WTC11 (cell line): Measurements from ENCODE around the gene OR2H2. TPM values are rescaled to one million over a fixed set of nuclear protein-coding genes. Genes with fewer than 3 reads are reported as not detected.

Experiments
- ATAC-seq: fragments of 200-7000 bp; cut with Tn5 transposase; 2 replicates; pipeline ENCODE4 v1.10.0; 2021; ENCODE audit warnings: mild to moderate bottlenecking, moderate library complexity
- CTCF ChIA-PET: fragments of 300-600 bp; sonication (Branson Sonifier 250); formaldehyde crosslinking; loops from one replicate; lab custom pipeline; 2021; ENCODE audit warnings: antibody characterized with exemption; lab: Charles Lee
- POLR2A ChIA-PET: fragments of 350-600 bp; sonication (Branson Sonifier 250); formaldehyde crosslinking; loops from one replicate; lab custom pipeline; 2021; ENCODE audit warnings: antibody characterized with exemption; lab: Charles Lee
- DNase-seq: peaks from one replicate; pipeline ENCODE4 v3.0.0; 2021; ENCODE audit warnings: low spot score
- H3K27ac Mint-ChIP-seq: 2 replicates; pipeline ENCODE4 v1.8.0; 2021; ENCODE audit warnings: mixed read lengths
- H3K27me3 Mint-ChIP-seq: 2 replicates; pipeline ENCODE4 v1.8.0; 2021; ENCODE audit warnings: low read depth, mild to moderate bottlenecking, moderate library complexity, mixed read lengths
- H3K36me3 Mint-ChIP-seq: 2 replicates; pipeline ENCODE4 v1.8.0; 2021; ENCODE audit warnings: mixed read lengths
- H3K4me1 Mint-ChIP-seq: 2 replicates; pipeline ENCODE4 v1.8.0; 2022; ENCODE audit warnings: mixed read lengths
- H3K4me3 Mint-ChIP-seq: 2 replicates; pipeline ENCODE4 v1.8.0; 2021; ENCODE audit warnings: mild to moderate bottlenecking, moderate library complexity, mixed read lengths
- H3K9me3 Mint-ChIP-seq: 2 replicates; pipeline ENCODE4 v1.8.0; 2021; ENCODE audit warnings: mixed read lengths
- CREB1 ChIP-seq: sonication (generic); formaldehyde crosslinking; IDR thresholded peaks from 2 replicates; pipeline ENCODE4 v1.8.0; 2023; ENCODE audit warnings: mild to moderate bottlenecking, missing genetic modification reagents
- ETV6 ChIP-seq: sonication (generic); formaldehyde crosslinking; IDR thresholded peaks from 2 replicates; pipeline ENCODE4 v1.8.1; 2022; ENCODE audit warnings: mild to moderate bottlenecking, missing genetic modification reagents
- FOXK1 ChIP-seq: sonication (generic); formaldehyde crosslinking; IDR thresholded peaks from 2 replicates; pipeline ENCODE4 v1.8.0; 2022; ENCODE audit warnings: mild to moderate bottlenecking, moderate library complexity, missing genetic modification reagents
- GABPB1 ChIP-seq: sonication (generic); formaldehyde crosslinking; IDR thresholded peaks from 2 replicates; pipeline ENCODE4 v1.8.1; 2023; ENCODE audit warnings: mild to moderate bottlenecking, missing genetic modification reagents
- SMAD3 ChIP-seq: sonication (generic); formaldehyde crosslinking; IDR thresholded peaks from 2 replicates; pipeline ENCODE4 v1.8.0; 2022; ENCODE audit warnings: missing genetic modification reagents, mild to moderate bottlenecking, borderline replicate concordance
- ZNF317 ChIP-seq: sonication (generic); formaldehyde crosslinking; IDR thresholded peaks from 2 replicates; pipeline ENCODE4 v1.8.1; 2023; ENCODE audit warnings: low read depth, mild to moderate bottlenecking, moderate library complexity, missing genetic modification reagents, borderline replicate concordance
- total RNA-seq: library from RNA; stranded (reverse); gene quantifications from 3 replicates; pipeline ENCODE4 v1.2.3, GENCODE V29; 2021
- TF ChIP-seq, protein P1 (sequence below): sonication (generic); formaldehyde crosslinking; IDR thresholded peaks from 2 replicates; pipeline ENCODE4 v1.8.0; 2022; ENCODE audit warnings: mild to moderate bottlenecking, missing genetic modification reagents
- TF ChIP-seq, protein P2 (sequence below): sonication (generic); formaldehyde crosslinking; IDR thresholded peaks from 2 replicates; pipeline ENCODE4 v1.8.1; 2022; ENCODE audit warnings: mild to moderate bottlenecking, missing genetic modification reagents, moderate library complexity, borderline replicate concordance
- TF ChIP-seq, protein P3 (sequence below): sonication (generic); formaldehyde crosslinking; IDR thresholded peaks from 2 replicates; pipeline ENCODE4 v1.8.1; 2022; ENCODE audit warnings: low read depth, mild to moderate bottlenecking, moderate library complexity, missing genetic modification reagents, borderline replicate concordance
- TF ChIP-seq, protein P4 (sequence below): fragments of 250-450 bp; sonication (Bioruptor Pico); IDR thresholded peaks from 2 replicates; pipeline ENCODE4 v1.9.0; 2021; ENCODE audit warnings: mild to moderate bottlenecking
- TF ChIP-seq, protein P5 (sequence below): sonication (generic); formaldehyde crosslinking; conservative IDR thresholded peaks from 2 replicates; pipeline ENCODE4 v1.8.1; 2022; ENCODE audit warnings: mild to moderate bottlenecking, missing genetic modification reagents
- TF ChIP-seq, protein P6 (sequence below): sonication (generic); formaldehyde crosslinking; IDR thresholded peaks from 2 replicates; pipeline ENCODE4 v1.8.0; 2022; ENCODE audit warnings: mild to moderate bottlenecking, missing genetic modification reagents
- TF ChIP-seq, protein P7 (sequence below): sonication (generic); formaldehyde crosslinking; IDR thresholded peaks from 2 replicates; pipeline ENCODE4 v1.8.0; 2022; ENCODE audit warnings: mild to moderate bottlenecking, missing genetic modification reagents

OR2H2 gene
- total RNA-seq, 1 experiment from 2014 or later, result not detected

DNA sequence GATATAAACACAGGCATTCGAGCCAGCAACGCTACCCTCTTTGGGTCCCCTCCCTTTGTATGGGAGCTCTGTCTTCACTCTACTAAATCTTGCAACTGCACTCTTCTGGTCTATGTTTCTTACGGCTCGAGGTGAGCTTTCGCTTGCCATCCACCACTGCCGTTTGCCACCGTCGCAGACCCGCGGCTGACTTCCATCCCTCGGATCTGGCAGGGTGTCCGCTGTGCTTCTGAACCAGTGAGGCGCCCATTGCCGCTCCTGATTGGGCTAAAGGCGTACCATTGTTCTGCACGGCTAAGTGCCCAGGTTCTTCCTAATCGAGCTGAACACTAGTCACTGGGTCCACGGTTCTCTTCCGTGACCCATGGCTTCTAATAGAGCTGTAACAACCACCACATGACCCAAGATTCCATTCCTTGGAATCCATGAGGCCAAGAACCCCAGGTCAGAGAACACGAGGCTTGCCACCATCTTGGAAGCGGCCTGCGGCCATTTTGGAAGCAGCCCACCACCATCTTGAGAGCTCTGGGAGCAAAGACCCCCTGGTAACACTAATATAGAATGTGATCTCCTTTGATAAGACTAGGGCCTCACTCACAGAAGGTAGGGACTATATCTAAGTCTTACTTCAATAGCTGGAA, 26.4 kb upstream of the OR2H2 start:
- Mint-ChIP-seq H3K27me3 (peaks cover 99% of the 10 kb centered on the region), H3K27ac (no peak overlapping the region), H3K36me3 (peaks cover 7% of the 10 kb centered on the region), H3K9me3 (no peaks in the 10 kb centered on the region), H3K4me1 (peaks cover 43% of the 10 kb centered on the region)
- ChIA-PET CTCF (interaction anchor here (0.8 kb wide), 1 partner anchor 95 kb away, joined by 4 read pairs; no protein-coding TSS in a partner anchor), POLR2A (no interaction called here)
- no peak for DNase-seq
- no peak for ATAC-seq
- TF ChIP-seq SMAD3 (CRISPR knock-in tag), result no peak
- peak; percentile 52; the same call in 1 of the 2 replicates for TF ChIP-seq ZNF317 (CRISPR knock-in tag)
- TF ChIP-seq, protein P1, sequence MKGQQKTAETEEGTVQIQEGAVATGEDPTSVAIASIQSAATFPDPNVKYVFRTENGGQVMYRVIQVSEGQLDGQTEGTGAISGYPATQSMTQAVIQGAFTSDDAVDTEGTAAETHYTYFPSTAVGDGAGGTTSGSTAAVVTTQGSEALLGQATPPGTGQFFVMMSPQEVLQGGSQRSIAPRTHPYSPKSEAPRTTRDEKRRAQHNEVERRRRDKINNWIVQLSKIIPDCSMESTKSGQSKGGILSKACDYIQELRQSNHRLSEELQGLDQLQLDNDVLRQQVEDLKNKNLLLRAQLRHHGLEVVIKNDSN (CRISPR knock-in tag), result no peak
- TF ChIP-seq, all 79 proteins: peak for 1
- no peak overlapping the region for H3K4me3 Mint-ChIP-seq

DNA sequence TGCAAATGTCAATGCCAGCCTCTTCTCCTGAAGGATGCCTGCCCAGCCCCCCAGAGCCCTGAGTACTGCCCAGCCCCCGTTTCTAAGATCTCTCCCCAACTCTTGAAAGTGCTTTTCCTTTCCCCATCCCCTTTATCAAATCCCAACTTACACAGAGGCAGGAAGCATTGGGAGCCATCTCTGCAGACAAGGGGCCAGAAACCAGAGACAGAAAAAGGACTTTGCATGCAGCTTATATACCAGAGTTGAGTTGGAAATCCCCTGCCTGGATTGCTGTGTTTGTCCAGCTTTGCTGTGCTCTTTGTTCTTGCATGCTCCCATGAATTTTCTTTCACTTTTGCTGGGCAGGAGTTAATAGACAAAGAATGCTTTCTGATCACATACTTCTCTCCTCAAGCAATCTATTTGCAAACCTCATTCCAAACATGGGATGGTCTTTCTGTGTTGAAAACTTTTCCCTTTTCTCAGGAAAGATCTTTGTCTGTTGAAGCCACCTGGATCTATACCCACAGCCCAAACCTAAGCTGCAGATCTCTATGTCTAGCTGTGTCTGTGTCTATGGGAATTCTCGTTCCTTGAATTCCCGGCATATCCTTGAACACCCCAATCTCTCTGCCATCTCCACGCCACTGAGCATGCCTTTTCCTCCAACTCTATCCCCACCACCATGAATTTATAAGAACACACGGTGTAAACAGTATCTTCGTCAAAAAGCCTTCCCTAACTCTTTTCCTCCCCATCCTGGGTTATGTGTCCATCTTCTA, 25.2 kb upstream of the OR2H2 start, which contains the start of gene UBD:
Gene UBD (minus strand): TSS at position 209 of the 764 bp plus-strand sequence. CDS start 31 bp downstream, at position 178.
- DNase-seq (no peak), ATAC-seq (no peak)
- Mint-ChIP-seq H3K4me3 (no peak within 1 kb of the TSS), H3K4me1 (peaks cover 33% of the 10 kb centered on the region), H3K27me3 (peaks cover 87% of the 10 kb centered on the region), H3K36me3 (peaks cover 3% of the 10 kb centered on the region; the same call in 1 of the 2 replicates), H3K9me3 (no peaks in the 10 kb centered on the region), H3K27ac (no peak within 1 kb of the TSS)
- POLR2A ChIA-PET, result no interaction called here
- CTCF ChIA-PET, result no interaction called here
- TF ChIP-seq GABPB1 (CRISPR knock-in tag), result peak; percentile 25; the same call in 1 of the 2 replicates
- TF ChIP-seq, protein P2, sequence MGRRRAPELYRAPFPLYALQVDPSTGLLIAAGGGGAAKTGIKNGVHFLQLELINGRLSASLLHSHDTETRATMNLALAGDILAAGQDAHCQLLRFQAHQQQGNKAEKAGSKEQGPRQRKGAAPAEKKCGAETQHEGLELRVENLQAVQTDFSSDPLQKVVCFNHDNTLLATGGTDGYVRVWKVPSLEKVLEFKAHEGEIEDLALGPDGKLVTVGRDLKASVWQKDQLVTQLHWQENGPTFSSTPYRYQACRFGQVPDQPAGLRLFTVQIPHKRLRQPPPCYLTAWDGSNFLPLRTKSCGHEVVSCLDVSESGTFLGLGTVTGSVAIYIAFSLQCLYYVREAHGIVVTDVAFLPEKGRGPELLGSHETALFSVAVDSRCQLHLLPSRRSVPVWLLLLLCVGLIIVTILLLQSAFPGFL (CRISPR knock-in tag), result no peak
- TF ChIP-seq, protein P3, sequence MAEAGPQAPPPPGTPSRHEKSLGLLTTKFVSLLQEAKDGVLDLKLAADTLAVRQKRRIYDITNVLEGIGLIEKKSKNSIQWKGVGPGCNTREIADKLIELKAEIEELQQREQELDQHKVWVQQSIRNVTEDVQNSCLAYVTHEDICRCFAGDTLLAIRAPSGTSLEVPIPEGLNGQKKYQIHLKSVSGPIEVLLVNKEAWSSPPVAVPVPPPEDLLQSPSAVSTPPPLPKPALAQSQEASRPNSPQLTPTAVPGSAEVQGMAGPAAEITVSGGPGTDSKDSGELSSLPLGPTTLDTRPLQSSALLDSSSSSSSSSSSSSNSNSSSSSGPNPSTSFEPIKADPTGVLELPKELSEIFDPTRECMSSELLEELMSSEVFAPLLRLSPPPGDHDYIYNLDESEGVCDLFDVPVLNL (CRISPR knock-in tag), result no peak

DNA sequence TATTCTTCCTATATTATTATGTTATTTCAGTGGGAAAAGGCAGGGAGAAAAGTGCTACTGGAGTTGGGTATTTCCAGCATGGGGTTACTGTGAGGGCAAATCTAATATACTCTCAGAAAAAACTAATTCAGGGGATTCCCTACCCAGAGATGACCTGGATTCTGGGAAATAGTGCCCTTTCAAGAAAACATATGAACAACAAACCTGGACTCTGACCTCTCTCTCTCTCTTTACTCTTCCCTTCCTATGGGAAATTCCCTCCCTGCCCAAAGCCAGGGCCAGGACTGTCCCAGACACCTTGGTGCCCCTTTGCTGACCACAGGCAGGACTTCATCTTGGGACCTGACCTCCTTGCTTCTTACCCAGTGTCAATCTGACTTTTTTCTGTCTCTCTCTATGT, 23.8 kb upstream of the OR2H2 start:
- CTCF ChIA-PET, result no interaction called here
- TF ChIP-seq, protein P4, sequence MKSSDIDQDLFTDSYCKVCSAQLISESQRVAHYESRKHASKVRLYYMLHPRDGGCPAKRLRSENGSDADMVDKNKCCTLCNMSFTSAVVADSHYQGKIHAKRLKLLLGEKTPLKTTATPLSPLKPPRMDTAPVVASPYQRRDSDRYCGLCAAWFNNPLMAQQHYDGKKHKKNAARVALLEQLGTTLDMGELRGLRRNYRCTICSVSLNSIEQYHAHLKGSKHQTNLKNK (CRISPR knock-in tag), result no peak
- no peak overlapping the region for H3K27ac Mint-ChIP-seq
- DNase-seq (no peak), ATAC-seq (no peak)
- peaks cover 73% of the 10 kb centered on the region for H3K27me3 Mint-ChIP-seq
- peaks cover 33% of the 10 kb centered on the region for H3K4me1 Mint-ChIP-seq
- no peaks in the 10 kb centered on the region for H3K9me3 Mint-ChIP-seq
- no peak overlapping the region for H3K4me3 Mint-ChIP-seq
- POLR2A ChIA-PET, result interaction anchor here (0.6 kb wide), 1 partner anchor 101 kb away, joined by 3 read pairs; no protein-coding TSS in a partner anchor
- H3K36me3 Mint-ChIP-seq, result peaks cover under 1% of the 10 kb centered on the region; the same call in 1 of the 2 replicates

DNA sequence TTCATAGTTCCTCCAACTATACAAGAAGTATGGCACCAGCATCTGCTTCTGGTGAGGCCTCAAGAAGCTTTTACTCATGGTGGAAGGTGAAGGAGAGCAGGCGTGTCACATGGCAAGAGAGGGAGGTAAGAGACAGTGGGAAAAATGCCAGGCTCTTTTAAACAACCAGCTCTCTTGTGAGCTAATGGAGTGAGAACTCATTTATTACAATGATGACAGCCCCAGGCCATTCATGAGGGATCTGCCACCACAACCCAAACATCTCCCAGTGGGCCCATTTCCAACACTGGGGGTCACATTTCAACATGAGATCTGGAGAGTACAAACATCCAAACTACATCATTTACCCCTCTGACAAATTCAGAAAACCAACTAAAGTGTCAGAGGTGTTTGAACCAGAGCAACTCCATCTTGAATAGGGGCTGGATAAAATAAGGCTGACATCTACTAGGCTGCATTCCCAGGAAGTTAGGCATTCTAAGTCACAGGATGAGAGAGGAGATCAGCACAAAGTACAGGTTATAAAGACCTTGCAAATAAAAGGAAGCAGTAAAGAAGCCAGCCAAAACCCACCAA, 23.2 kb upstream of the OR2H2 start:
- TF ChIP-seq, protein P5, sequence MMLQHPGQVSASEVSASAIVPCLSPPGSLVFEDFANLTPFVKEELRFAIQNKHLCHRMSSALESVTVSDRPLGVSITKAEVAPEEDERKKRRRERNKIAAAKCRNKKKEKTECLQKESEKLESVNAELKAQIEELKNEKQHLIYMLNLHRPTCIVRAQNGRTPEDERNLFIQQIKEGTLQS (CRISPR knock-in tag), result no peak
- TF ChIP-seq ETV6 (CRISPR knock-in tag), result no peak
- TF ChIP-seq, protein P6, sequence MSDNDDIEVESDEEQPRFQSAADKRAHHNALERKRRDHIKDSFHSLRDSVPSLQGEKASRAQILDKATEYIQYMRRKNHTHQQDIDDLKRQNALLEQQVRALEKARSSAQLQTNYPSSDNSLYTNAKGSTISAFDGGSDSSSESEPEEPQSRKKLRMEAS, result no peak
- no peak for TF ChIP-seq GABPB1 (CRISPR knock-in tag)
- TF ChIP-seq, protein P7, sequence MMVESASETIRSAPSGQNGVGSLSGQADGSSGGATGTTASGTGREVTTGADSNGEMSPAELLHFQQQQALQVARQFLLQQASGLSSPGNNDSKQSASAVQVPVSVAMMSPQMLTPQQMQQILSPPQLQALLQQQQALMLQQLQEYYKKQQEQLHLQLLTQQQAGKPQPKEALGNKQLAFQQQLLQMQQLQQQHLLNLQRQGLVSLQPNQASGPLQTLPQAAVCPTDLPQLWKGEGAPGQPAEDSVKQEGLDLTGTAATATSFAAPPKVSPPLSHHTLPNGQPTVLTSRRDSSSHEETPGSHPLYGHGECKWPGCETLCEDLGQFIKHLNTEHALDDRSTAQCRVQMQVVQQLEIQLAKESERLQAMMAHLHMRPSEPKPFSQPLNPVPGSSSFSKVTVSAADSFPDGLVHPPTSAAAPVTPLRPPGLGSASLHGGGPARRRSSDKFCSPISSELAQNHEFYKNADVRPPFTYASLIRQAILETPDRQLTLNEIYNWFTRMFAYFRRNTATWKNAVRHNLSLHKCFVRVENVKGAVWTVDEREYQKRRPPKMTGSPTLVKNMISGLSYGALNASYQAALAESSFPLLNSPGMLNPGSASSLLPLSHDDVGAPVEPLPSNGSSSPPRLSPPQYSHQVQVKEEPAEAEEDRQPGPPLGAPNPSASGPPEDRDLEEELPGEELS (CRISPR knock-in tag), result no peak
- no peak for TF ChIP-seq FOXK1
- TF ChIP-seq CREB1, result no peak
- TF ChIP-seq, protein P4 (CRISPR knock-in tag), result no peak
- TF ChIP-seq, all 79 proteins: peak for 0
- Mint-ChIP-seq H3K27ac (no peak overlapping the region), H3K9me3 (no peaks in the 10 kb centered on the region), H3K4me1 (peaks cover 31% of the 10 kb centered on the region), H3K27me3 (peaks cover 67% of the 10 kb centered on the region), H3K4me3 (no peak overlapping the region), H3K36me3 (no peaks in the 10 kb centered on the region)
- POLR2A ChIA-PET, result interaction anchor here (0.6 kb wide), 1 partner anchor 100 kb away, joined by 3 read pairs; no protein-coding TSS in a partner anchor
- DNase-seq (no peak), ATAC-seq (no peak)
- CTCF ChIA-PET, result no interaction called here
